ENCODE measurements around the gene GINM1. TPM values are rescaled to one million over a fixed set of nuclear protein-coding genes. Genes with fewer than 3 reads are reported as not detected.

Gene GINM1, protein sequence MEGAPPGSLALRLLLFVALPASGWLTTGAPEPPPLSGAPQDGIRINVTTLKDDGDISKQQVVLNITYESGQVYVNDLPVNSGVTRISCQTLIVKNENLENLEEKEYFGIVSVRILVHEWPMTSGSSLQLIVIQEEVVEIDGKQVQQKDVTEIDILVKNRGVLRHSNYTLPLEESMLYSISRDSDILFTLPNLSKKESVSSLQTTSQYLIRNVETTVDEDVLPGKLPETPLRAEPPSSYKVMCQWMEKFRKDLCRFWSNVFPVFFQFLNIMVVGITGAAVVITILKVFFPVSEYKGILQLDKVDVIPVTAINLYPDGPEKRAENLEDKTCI
- 36.1 TPM for total RNA-seq

DNA sequence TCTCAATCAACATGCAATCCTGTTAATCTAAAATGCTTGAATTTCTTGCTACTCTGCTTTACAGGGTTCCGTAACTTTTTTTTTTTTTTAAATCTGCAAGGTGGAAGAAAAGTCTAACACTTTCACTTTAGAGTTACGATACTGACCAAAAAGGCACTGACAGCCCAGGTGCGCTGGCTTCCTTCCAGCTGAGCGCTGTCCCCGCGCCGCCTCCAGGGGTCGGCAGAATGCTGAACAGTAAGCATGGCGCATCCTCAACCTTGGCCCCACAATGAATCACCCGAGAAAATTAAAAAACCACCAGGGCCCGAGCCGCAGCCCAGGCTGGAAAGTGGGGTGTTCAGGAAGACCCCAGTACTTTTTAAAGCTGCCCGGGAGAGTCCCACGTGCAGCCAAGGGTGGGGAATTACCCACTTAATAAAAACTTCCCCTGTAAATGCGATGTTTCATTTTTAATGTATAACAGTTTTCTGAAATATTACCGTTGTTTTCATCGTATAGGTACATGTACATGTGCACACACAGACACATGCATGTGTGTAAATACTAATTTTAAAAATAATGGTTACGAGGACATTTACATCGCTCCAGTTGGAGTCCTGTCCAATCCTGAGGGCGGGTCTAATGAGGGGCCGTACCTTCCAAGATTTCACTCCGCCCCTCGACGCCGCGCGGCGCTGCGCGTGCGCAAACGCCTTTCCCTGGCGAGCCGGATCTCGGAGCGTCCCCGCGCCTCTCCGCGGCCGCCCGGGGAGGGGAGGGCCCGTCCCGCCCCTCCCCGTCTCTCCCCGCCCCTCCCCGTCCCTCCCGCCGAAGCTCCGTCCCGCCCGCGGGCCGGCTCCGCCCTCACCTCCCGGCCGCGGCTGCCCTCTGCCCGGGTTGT is at the start of gene GINM1:
Gene GINM1 (plus strand): TSS at position 849 of the 883 bp plus-strand sequence. CDS start 40 bp downstream, outside the sequence.
- Histone ChIP-seq H3K27ac (peak within 1 kb of the TSS; percentile 78), H3K9me3 (no peaks in the 10 kb centered on the region), H3K4me1 (peaks cover 14% of the 10 kb centered on the region), H3K36me3 (no peaks in the 10 kb centered on the region), H3K27me3 (no peaks in the 10 kb centered on the region), H3K4me3 (peak within 1 kb of the TSS; percentile 75 to 82)
- intact Hi-C loops (cut with DNase I), result no loop called here
- DNase-seq (ENCODE audit: extremely low spot score in 2 of 2), result peak in 1 of 2 donors; percentile 89
- TF ChIP-seq POLR2A (IDR thresholded peaks at IDR 0.05) (no peak), POLR2AphosphoS5 (IDR thresholded peaks at IDR 0.05; ENCODE audit: insufficient read depth in 1 of 2, low read depth in 1 of 2) (peak; percentile 45 to 58)
- TF ChIP-seq, protein P1, sequence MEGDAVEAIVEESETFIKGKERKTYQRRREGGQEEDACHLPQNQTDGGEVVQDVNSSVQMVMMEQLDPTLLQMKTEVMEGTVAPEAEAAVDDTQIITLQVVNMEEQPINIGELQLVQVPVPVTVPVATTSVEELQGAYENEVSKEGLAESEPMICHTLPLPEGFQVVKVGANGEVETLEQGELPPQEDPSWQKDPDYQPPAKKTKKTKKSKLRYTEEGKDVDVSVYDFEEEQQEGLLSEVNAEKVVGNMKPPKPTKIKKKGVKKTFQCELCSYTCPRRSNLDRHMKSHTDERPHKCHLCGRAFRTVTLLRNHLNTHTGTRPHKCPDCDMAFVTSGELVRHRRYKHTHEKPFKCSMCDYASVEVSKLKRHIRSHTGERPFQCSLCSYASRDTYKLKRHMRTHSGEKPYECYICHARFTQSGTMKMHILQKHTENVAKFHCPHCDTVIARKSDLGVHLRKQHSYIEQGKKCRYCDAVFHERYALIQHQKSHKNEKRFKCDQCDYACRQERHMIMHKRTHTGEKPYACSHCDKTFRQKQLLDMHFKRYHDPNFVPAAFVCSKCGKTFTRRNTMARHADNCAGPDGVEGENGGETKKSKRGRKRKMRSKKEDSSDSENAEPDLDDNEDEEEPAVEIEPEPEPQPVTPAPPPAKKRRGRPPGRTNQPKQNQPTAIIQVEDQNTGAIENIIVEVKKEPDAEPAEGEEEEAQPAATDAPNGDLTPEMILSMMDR (IDR thresholded peaks at IDR 0.05), result peak in 2 of 3 experiments; percentile 28 to 42

DNA sequence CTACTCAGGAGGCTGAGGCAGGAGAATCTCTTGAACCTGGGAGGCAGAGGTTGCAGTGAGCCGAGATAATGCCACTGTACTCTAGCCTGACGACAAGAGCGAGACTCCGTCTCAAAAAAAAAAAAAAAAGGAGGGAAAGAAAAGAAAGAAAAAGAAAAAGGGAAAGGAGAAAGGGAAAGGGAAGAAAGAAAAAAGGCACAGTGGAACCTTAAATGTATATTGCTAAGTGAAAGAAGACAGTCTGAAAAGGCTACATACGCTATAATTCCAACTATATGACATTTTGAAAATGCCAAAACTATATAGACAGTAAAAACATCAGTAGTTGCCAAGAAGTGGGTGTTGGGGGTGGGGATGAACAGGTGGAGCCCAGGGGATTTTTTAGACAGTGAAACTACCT is 36.5 kb upstream of the GINM1 start:
- Histone ChIP-seq H3K36me3 (peaks cover 0 to 81% of the 10 kb centered on the region in 2 donors), H3K9me3 (no peaks in the 10 kb centered on the region), H3K4me1 (no peaks in the 10 kb centered on the region), H3K4me3 (no peak overlapping the region), H3K27me3 (no peaks in the 10 kb centered on the region), H3K27ac (no peak overlapping the region)
- TF ChIP-seq, protein P1 (IDR thresholded peaks at IDR 0.05), result no peak
- no peak for TF ChIP-seq POLR2AphosphoS5 (IDR thresholded peaks at IDR 0.05; ENCODE audit: insufficient read depth in 1 of 2, low read depth in 1 of 2)
- no peak for TF ChIP-seq POLR2A (IDR thresholded peaks at IDR 0.05)
- no peak for DNase-seq (ENCODE audit: extremely low spot score in 2 of 2)
- intact Hi-C loops (cut with DNase I), result no loop called here

DNA sequence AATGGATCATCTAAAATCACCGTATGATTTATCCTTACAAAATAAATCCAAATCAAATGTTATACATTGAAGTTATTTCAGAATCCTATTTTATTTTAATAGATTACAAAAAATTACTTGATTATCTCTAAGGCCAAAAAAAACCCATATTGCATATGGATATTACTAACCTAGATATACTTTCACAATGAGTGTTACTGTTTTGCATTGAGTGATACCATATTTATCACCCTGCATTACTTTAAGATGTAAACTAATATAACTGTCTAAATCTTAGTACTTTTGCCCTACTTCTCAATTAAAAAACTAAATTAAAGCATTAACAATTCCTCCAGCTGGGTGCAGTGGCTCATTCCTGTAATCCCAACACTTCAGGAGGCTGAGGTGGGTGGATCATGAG is 31.4 kb upstream of the GINM1 start:
- no peak for DNase-seq (ENCODE audit: extremely low spot score in 2 of 2)
- Histone ChIP-seq H3K36me3 (peaks cover 0 to 93% of the 10 kb centered on the region in 2 donors), H3K9me3 (no peaks in the 10 kb centered on the region), H3K4me3 (no peak overlapping the region), H3K27me3 (no peaks in the 10 kb centered on the region), H3K27ac (no peak overlapping the region), H3K4me1 (no peaks in the 10 kb centered on the region)
- intact Hi-C loops (cut with DNase I), result no loop called here
- TF ChIP-seq, protein P1 (IDR thresholded peaks at IDR 0.05), result no peak
- TF ChIP-seq POLR2AphosphoS5 (IDR thresholded peaks at IDR 0.05; ENCODE audit: insufficient read depth in 1 of 2, low read depth in 1 of 2) (no peak), POLR2A (IDR thresholded peaks at IDR 0.05) (no peak)

DNA sequence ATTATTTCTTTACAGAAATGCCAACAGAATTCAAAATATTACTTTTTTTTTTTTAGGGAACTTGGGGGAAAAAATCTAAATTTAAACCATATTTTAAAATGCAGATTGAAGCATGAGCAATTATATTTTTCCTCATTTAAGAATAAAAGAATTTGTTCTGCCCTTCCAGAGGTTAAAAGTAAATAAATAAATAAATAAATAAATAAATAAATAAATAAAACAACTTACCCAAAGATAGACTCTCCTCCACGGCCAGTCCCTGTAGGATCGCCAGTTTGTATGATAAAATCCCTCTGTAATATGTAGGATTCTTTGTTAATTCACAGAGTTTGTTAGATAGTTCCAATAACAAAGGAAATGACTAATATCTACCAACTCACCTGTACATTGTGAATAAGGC is 25.0 kb upstream of the GINM1 start:
- H3K36me3 ChIP-seq, result peaks cover 0 to 45% of the 10 kb centered on the region in 2 donors
- no peak overlapping the region for H3K4me3 ChIP-seq
- no peak for DNase-seq (ENCODE audit: extremely low spot score in 2 of 2)
- intact Hi-C loops (cut with DNase I), result no loop called here
- H3K27ac ChIP-seq, result no peak overlapping the region
- H3K9me3 ChIP-seq, result no peaks in the 10 kb centered on the region
- peaks cover 31% of the 10 kb centered on the region for H3K4me1 ChIP-seq
- no peaks in the 10 kb centered on the region for H3K27me3 ChIP-seq
- TF ChIP-seq POLR2AphosphoS5 (IDR thresholded peaks at IDR 0.05; ENCODE audit: insufficient read depth in 1 of 2, low read depth in 1 of 2) (no peak), POLR2A (IDR thresholded peaks at IDR 0.05) (no peak)
- TF ChIP-seq, protein P1 (IDR thresholded peaks at IDR 0.05), result no peak

Measured in vagina (tissue), 2 donors.